HEK293 (cell line): ENCODE results near the gene ZNF202.

Source experiments
- CTCF ChIA-PET: fragments of 350-600 bp; formaldehyde crosslinking; extraction: SDS; loops from one replicate; lab custom pipeline; 2021; ENCODE audit warnings: antibody characterized with exemption; lab: Yijun Ruan, JAX
- POLR2A ChIA-PET: fragments of 300-600 bp; formaldehyde crosslinking; extraction: SDS; loops from one replicate; lab custom pipeline; 2020; ENCODE audit warnings: antibody characterized with exemption, inconsistent platforms; lab: Yijun Ruan, JAX
- H3K27ac ChIP-seq: fragments of 200-500 bp; sonication (Bioruptor generic); 2 replicates; pipeline ENCODE4 v1.5.1; 2014; ENCODE audit warnings: low read depth, low read length, control low read depth, inconsistent platforms; ENCODE audit errors: extremely low read depth
- H3K36me3 ChIP-seq, 2 experiments: fragments of 200-500 bp in 1 of 2; sonication (Bioruptor generic) in 1 of 2; 1 replicate in 1 of 2; 2 replicates in 1 of 2; pipeline ENCODE4 v1.5.1; 2014 to 2017; ENCODE audit warnings: inconsistent platforms in 2 of 2, low read length in 2 of 2; ENCODE audit not compliant: control insufficient read depth in 2 of 2, insufficient read depth in 1 of 2
- H3K4me1 ChIP-seq: fragments of 200-500 bp; sonication (Bioruptor generic); 2 replicates; pipeline ENCODE4 v1.5.1; 2014; ENCODE audit warnings: mild to moderate bottlenecking, low read length, inconsistent platforms; ENCODE audit not compliant: control insufficient read depth, insufficient read depth
- H3K4me3 ChIP-seq: 2 replicates; pipeline ENCODE4 v1.5.1; 2011; ENCODE audit warnings: low read depth, mild to moderate bottlenecking, control low read depth, low read length, moderate library complexity
- H3K9me3 ChIP-seq: fragments of 200-500 bp; sonication (Bioruptor generic); 2 replicates; pipeline ENCODE4 v1.5.1; 2014; ENCODE audit warnings: low read depth, low read length, inconsistent platforms; ENCODE audit not compliant: control insufficient read depth, insufficient read depth
- ELK4 ChIP-seq: IDR thresholded peaks from 2 replicates; pipeline ENCODE4 v1.6.1; 2011; ENCODE audit warnings: mild to moderate bottlenecking, low read depth, low read length, borderline replicate concordance
- HOXD13 ChIP-seq: sonication (generic); formaldehyde crosslinking; IDR thresholded peaks from 2 replicates; pipeline ENCODE4 v1.8.0; 2022; ENCODE audit warnings: missing genetic modification reagents, borderline replicate concordance
- SALL2 ChIP-seq: fragments of 450-650 bp; formaldehyde crosslinking; IDR thresholded peaks from 2 replicates; pipeline ENCODE4 v1.5.0; 2017; ENCODE audit warnings: missing biosample characterization, mild to moderate bottlenecking, missing genetic modification characterization, borderline replicate concordance
- ZBTB49 ChIP-seq: fragments of 450-650 bp; formaldehyde crosslinking; IDR thresholded peaks from 2 replicates; pipeline ENCODE4 v1.5.1; 2016; ENCODE audit warnings: missing biosample characterization, missing genetic modification characterization, low read depth
- ZBTB6 ChIP-seq: fragments of 450-650 bp; formaldehyde crosslinking; IDR thresholded peaks from 2 replicates; pipeline ENCODE4 v1.5.1; 2017; ENCODE audit warnings: missing biosample characterization, missing genetic modification characterization
- ZNF214 ChIP-seq: fragments of 450-650 bp; formaldehyde crosslinking; IDR thresholded peaks from 2 replicates; pipeline ENCODE4 v1.5.1; 2017; ENCODE audit warnings: missing biosample characterization, mild to moderate bottlenecking, missing genetic modification characterization, borderline replicate concordance
- ZNF26 ChIP-seq: fragments of 450-650 bp; formaldehyde crosslinking; IDR thresholded peaks from 2 replicates; pipeline ENCODE4 v1.5.1; 2016; ENCODE audit warnings: missing biosample characterization, missing genetic modification characterization
- ZNF324 ChIP-seq: fragments of 450-650 bp; formaldehyde crosslinking; IDR thresholded peaks from 2 replicates; pipeline ENCODE4 v1.5.1; 2016; ENCODE audit warnings: missing biosample characterization, missing genetic modification characterization
- ZNF398 ChIP-seq: fragments of 450-650 bp; formaldehyde crosslinking; IDR thresholded peaks from 2 replicates; pipeline ENCODE4 v1.5.1; 2017; ENCODE audit warnings: missing biosample characterization, missing genetic modification characterization
- ZNF501 ChIP-seq: fragments of 450-650 bp; formaldehyde crosslinking; IDR thresholded peaks from 2 replicates; pipeline ENCODE4 v1.5.1; 2016; ENCODE audit warnings: missing biosample characterization, missing genetic modification characterization
- ZNF596 ChIP-seq: fragments of 450-650 bp; IDR thresholded peaks from 2 replicates; pipeline ENCODE4 v1.5.0; 2018; ENCODE audit warnings: missing biosample characterization, mild to moderate bottlenecking, missing genetic modification characterization, moderate library complexity
- ZNF660 ChIP-seq: fragments of 450-650 bp; IDR thresholded peaks from 2 replicates; pipeline ENCODE4 v1.5.1; 2018; ENCODE audit warnings: missing biosample characterization, mild to moderate bottlenecking, missing genetic modification characterization
- ZNF777 ChIP-seq: fragments of 450-650 bp; formaldehyde crosslinking; IDR thresholded peaks from 2 replicates; pipeline ENCODE4 v1.5.1; 2017; ENCODE audit warnings: missing biosample characterization, missing genetic modification characterization, borderline replicate concordance
- ZSCAN18 ChIP-seq: fragments of 450-650 bp; formaldehyde crosslinking; IDR thresholded peaks from 2 replicates; pipeline ENCODE4 v1.5.1; 2016; ENCODE audit warnings: missing biosample characterization, missing genetic modification characterization
- ZSCAN4 ChIP-seq: fragments of 450-650 bp; formaldehyde crosslinking; IDR thresholded peaks from 2 replicates; pipeline ENCODE4 v1.5.1; 2017; ENCODE audit warnings: missing biosample characterization, missing genetic modification characterization

ZNF202 gene

GRCh38 chr11:123694551-123694950 is 46.9 kb downstream of the ZNF202 start:
- H3K4me3 ChIP-seq = no peak overlapping the region
- no peaks in the 10 kb centered on the region for H3K36me3 ChIP-seq
- H3K4me1 ChIP-seq = no peaks in the 10 kb centered on the region
- ChIA-PET POLR2A (no interaction called here), CTCF (interaction anchor here (0.6 to 0.9 kb wide), 2 partner anchors 11 to 54 kb away, joined by 3 to 7 read pairs; no protein-coding TSS in a partner anchor)
- H3K9me3 ChIP-seq = no peaks in the 10 kb centered on the region
- no peak overlapping the region for H3K27ac ChIP-seq
- no peak for TF ChIP-seq ZNF26
- no peak for TF ChIP-seq ZNF777 (tag by site-specific recombination)
- no peak for TF ChIP-seq ZSCAN4
- no peak for TF ChIP-seq SALL2 (tag by site-specific recombination)
- TF ChIP-seq HOXD13 (CRISPR knock-in tag) = no peak
- no peak for TF ChIP-seq ELK4
- no peak for TF ChIP-seq ZNF501 (tag by site-specific recombination)

GRCh38 chr11:123692961-123693360 is 48.5 kb downstream of the ZNF202 start:
- CTCF ChIA-PET = interaction anchor here (1.2 kb wide), 1 partner anchor 15 kb away, joined by 5 read pairs; no protein-coding TSS in a partner anchor
- no peaks in the 10 kb centered on the region for H3K9me3 ChIP-seq
- H3K27ac ChIP-seq = no peak overlapping the region
- no peaks in the 10 kb centered on the region for H3K36me3 ChIP-seq
- no peaks in the 10 kb centered on the region for H3K4me1 ChIP-seq
- H3K4me3 ChIP-seq = no peak overlapping the region
- no peak for TF ChIP-seq ZSCAN18
- TF ChIP-seq, all 188 proteins: peak for 0
- POLR2A ChIA-PET = no interaction called here

GRCh38 chr11:123690485-123690884 is 51.0 kb downstream of the ZNF202 start:
- no peak overlapping the region for H3K4me3 ChIP-seq
- H3K36me3 ChIP-seq = no peaks in the 10 kb centered on the region
- no peaks in the 10 kb centered on the region for H3K4me1 ChIP-seq
- no peak overlapping the region for H3K27ac ChIP-seq
- CTCF ChIA-PET = interaction anchor here (0.7 to 0.9 kb wide), 2 partner anchors 37 to 111 kb away, joined by 3 to 4 read pairs; no protein-coding TSS in a partner anchor
- POLR2A ChIA-PET = no interaction called here
- no peaks in the 10 kb centered on the region for H3K9me3 ChIP-seq
- TF ChIP-seq ZNF324 (no peak), ZBTB6 (tag by site-specific recombination) (no peak), ZNF660 (tag by site-specific recombination) (no peak), ZNF596 (no peak), ZNF214 (no peak), ZNF398 (tag by site-specific recombination) (no peak), ZBTB49 (tag by site-specific recombination) (no peak), ELK4 (no peak)
